Liver (tissue), 3 donors: ENCODE measurements around the gene RPS6KA5.

Experiments used
- CTCF ChIP-seq: fragments of 150-350 bp; IDR thresholded peaks from 2 replicates; pipeline ENCODE4 v1.5.1; 2017; ENCODE audit warnings: improper control_type of control experiment, low read depth, low read length; ENCODE audit not compliant: missing input control
- MAX ChIP-seq: IDR thresholded peaks from 2 replicates; pipeline ENCODE4 v1.6.1; 2016; ENCODE audit warnings: antibody characterized with exemption
- RAD21 ChIP-seq, 2 donors: IDR thresholded peaks; 2 replicates each; pipeline ENCODE4 v1.6.1; 2016; ENCODE audit warnings: antibody characterized with exemption in 2 of 2, mild to moderate bottlenecking in 2 of 2
- ZBTB33 ChIP-seq: IDR thresholded peaks from 2 replicates; pipeline ENCODE4 v1.6.1; 2016; ENCODE audit warnings: antibody characterized with exemption
- donor health status: healthy.
- donor health status: healthy.

GRCh38 chr14:91080071-91080470 is 19.6 kb upstream of the RPS6KA5 start:
- no peak for TF ChIP-seq CTCF
- TF ChIP-seq RAD21 (IDR thresholded peaks at IDR 0.05), result no peak
- TF ChIP-seq MAX, result no peak
- no peak for TF ChIP-seq ZBTB33
